ENCODE results near the gene RPA3. TPM values are rescaled to one million over a fixed set of nuclear protein-coding genes. Genes with fewer than 3 reads are reported as not detected.

The RPA3 gene
- total and polyA plus RNA-seq, 9 of the 15 experiments (the other 6 are each of a cell fraction or from before 2014, with no cell fraction given) = 68.5 to 265 (median 125) TPM

DNA sequence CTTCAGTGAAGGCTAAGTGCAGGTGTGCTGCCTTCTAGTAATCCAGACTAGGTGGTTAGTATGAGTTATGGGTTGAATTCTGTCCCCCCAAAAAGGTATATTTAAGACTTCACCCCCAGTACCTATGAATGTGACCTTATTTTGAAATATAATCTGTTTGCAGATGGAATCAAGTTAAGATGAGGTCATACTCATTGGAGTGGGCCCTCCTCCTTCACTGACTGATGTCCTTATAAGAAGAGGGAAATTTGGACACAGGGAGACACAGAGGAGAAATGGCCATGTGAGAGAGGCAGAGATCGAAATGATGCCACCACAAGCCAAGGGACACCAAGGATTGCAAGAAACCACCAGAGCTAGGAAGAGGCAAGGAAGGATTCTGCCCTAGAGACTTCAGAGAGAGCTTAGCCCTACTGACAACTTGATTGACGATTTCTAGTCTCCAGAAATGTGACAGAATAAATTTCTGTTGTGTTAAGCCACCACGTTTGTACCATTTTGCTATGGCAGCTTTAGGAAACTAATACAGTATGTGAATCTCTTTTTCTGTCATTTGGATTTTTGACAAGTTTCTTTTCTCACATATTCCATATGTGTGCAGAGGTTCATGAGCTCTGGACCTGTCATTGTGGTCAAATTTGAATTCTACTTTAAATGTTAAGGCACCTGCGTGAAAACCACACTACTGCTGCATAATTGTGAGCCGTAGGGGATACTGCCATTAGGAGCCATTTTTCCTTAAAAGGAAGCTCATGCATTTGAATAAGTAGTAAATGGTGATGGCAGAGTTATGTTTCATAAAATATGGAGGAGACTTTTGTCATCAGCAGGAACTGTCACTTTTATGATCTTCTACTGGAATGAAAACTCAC lies 2.6 kb upstream of the RPA3 start (continued):
- TF ChIP-seq, protein P1, sequence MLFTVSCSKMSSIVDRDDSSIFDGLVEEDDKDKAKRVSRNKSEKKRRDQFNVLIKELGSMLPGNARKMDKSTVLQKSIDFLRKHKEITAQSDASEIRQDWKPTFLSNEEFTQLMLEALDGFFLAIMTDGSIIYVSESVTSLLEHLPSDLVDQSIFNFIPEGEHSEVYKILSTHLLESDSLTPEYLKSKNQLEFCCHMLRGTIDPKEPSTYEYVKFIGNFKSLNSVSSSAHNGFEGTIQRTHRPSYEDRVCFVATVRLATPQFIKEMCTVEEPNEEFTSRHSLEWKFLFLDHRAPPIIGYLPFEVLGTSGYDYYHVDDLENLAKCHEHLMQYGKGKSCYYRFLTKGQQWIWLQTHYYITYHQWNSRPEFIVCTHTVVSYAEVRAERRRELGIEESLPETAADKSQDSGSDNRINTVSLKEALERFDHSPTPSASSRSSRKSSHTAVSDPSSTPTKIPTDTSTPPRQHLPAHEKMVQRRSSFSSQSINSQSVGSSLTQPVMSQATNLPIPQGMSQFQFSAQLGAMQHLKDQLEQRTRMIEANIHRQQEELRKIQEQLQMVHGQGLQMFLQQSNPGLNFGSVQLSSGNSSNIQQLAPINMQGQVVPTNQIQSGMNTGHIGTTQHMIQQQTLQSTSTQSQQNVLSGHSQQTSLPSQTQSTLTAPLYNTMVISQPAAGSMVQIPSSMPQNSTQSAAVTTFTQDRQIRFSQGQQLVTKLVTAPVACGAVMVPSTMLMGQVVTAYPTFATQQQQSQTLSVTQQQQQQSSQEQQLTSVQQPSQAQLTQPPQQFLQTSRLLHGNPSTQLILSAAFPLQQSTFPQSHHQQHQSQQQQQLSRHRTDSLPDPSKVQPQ (CRISPR knock-in tag; IDR thresholded peaks at IDR 0.05; ENCODE audit: borderline replicate concordance) = no peak
- TF ChIP-seq ZNF668 (CRISPR knock-in tag; IDR thresholded peaks at IDR 0.05) (no peak), MXI1 (IDR thresholded peaks at IDR 0.05; ENCODE audit: low read depth, low read length) (no peak), MCM7 (IDR thresholded peaks at IDR 0.05) (no peak), ZKSCAN3 (CRISPR knock-in tag; IDR thresholded peaks at IDR 0.05) (no peak), PRPF4 (IDR thresholded peaks at IDR 0.05; ENCODE audit: insufficient read depth, low read depth, low read length, poor library complexity, severe bottlenecking) (no peak)
- TF ChIP-seq, protein P2, sequence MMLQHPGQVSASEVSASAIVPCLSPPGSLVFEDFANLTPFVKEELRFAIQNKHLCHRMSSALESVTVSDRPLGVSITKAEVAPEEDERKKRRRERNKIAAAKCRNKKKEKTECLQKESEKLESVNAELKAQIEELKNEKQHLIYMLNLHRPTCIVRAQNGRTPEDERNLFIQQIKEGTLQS (IDR thresholded peaks at IDR 0.05) = peak; percentile 24; the same call in 1 of the 2 replicates
- TF ChIP-seq, protein P2 (CRISPR knock-in tag; conservative IDR thresholded peaks at IDR 0.05) = no peak
- TF ChIP-seq, protein P3, sequence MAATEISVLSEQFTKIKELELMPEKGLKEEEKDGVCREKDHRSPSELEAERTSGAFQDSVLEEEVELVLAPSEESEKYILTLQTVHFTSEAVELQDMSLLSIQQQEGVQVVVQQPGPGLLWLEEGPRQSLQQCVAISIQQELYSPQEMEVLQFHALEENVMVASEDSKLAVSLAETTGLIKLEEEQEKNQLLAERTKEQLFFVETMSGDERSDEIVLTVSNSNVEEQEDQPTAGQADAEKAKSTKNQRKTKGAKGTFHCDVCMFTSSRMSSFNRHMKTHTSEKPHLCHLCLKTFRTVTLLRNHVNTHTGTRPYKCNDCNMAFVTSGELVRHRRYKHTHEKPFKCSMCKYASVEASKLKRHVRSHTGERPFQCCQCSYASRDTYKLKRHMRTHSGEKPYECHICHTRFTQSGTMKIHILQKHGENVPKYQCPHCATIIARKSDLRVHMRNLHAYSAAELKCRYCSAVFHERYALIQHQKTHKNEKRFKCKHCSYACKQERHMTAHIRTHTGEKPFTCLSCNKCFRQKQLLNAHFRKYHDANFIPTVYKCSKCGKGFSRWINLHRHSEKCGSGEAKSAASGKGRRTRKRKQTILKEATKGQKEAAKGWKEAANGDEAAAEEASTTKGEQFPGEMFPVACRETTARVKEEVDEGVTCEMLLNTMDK (IDR thresholded peaks at IDR 0.05; ENCODE audit: borderline replicate concordance, insufficient read depth, low read depth, low read length, poor library complexity, severe bottlenecking) = no peak
- TF ChIP-seq, protein P4, sequence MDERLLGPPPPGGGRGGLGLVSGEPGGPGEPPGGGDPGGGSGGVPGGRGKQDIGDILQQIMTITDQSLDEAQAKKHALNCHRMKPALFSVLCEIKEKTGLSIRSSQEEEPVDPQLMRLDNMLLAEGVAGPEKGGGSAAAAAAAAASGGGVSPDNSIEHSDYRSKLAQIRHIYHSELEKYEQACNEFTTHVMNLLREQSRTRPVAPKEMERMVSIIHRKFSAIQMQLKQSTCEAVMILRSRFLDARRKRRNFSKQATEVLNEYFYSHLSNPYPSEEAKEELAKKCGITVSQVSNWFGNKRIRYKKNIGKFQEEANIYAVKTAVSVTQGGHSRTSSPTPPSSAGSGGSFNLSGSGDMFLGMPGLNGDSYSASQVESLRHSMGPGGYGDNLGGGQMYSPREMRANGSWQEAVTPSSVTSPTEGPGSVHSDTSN (CRISPR knock-in tag; IDR thresholded peaks at IDR 0.05; ENCODE audit: low read depth) = no peak
- TF ChIP-seq, protein P4 (tag; conservative IDR thresholded peaks at IDR 0.05; ENCODE audit: low read depth) = 0 out of 2 replicates have a peak, but pooled peaks have one; percentile 20
- TF ChIP-seq, protein P5, sequence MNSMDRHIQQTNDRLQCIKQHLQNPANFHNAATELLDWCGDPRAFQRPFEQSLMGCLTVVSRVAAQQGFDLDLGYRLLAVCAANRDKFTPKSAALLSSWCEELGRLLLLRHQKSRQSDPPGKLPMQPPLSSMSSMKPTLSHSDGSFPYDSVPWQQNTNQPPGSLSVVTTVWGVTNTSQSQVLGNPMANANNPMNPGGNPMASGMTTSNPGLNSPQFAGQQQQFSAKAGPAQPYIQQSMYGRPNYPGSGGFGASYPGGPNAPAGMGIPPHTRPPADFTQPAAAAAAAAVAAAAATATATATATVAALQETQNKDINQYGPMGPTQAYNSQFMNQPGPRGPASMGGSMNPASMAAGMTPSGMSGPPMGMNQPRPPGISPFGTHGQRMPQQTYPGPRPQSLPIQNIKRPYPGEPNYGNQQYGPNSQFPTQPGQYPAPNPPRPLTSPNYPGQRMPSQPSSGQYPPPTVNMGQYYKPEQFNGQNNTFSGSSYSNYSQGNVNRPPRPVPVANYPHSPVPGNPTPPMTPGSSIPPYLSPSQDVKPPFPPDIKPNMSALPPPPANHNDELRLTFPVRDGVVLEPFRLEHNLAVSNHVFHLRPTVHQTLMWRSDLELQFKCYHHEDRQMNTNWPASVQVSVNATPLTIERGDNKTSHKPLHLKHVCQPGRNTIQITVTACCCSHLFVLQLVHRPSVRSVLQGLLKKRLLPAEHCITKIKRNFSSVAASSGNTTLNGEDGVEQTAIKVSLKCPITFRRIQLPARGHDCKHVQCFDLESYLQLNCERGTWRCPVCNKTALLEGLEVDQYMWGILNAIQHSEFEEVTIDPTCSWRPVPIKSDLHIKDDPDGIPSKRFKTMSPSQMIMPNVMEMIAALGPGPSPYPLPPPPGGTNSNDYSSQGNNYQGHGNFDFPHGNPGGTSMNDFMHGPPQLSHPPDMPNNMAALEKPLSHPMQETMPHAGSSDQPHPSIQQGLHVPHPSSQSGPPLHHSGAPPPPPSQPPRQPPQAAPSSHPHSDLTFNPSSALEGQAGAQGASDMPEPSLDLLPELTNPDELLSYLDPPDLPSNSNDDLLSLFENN (IDR thresholded peaks at IDR 0.05; ENCODE audit: low read depth in 2 of 2, low read length in 2 of 2) = no peak
